D721Med (cell line): ENCODE results near the gene SPAG6.
"Not testable (repeated sequence)": the region's sequence is repeated elsewhere in the genome, so short reads cannot be mapped to it uniquely, and the experiment has no call there.

ENCODE experiments used
- DNase-seq: peaks from one replicate; pipeline ENCODE4 v3.0.0; 2011; ENCODE audit warnings: low spot score; ENCODE audit not compliant: insufficient read length
- FAIRE-seq: peaks from 2 replicates; lab custom pipeline; 2011; peaks lifted over from hg19 to GRCh38; lab: Jason Lieb, UNC
- CTCF ChIP-seq: IDR thresholded peaks from 2 replicates; pipeline ENCODE4 v1.5.1; 2012; ENCODE audit warnings: mild to moderate bottlenecking, control low read depth; ENCODE audit not compliant: insufficient read depth; ENCODE audit errors: missing control alignments

SPAG6 gene

GRCh38 chr10:22372917-22373316 is 27.6 kb downstream of the SPAG6 start:
- no peak for TF ChIP-seq CTCF
- FAIRE-seq (no peak), DNase-seq (no peak)

- TF ChIP-seq CTCF: no peak
- DNase-seq: no peak
- FAIRE-seq: no peak
Measured at GRCh38 chr10:22374489-22375126, 29.3 kb downstream of the SPAG6 start.

- DNase-seq (no peak), FAIRE-seq (no peak)
- TF ChIP-seq CTCF: no peak
Measured at GRCh38 chr10:22379059-22379458, 33.8 kb downstream of the SPAG6 start.

GRCh38 chr10:22381262-22381661 is 36.0 kb downstream of the SPAG6 start:
- DNase-seq (no peak), FAIRE-seq (no peak)
- no peak for TF ChIP-seq CTCF

- FAIRE-seq (no peak), DNase-seq (no peak)
Measured at GRCh38 chr10:22386503-22386902, 41.2 kb downstream of the SPAG6 start.

GRCh38 chr10:22389856-22390589 is 44.7 kb downstream of the SPAG6 start:
- no peak for TF ChIP-seq CTCF
- no peak for DNase-seq
- FAIRE-seq: no peak

More at GRCh38 chr10:22386503-22386902, 41.2 kb downstream of the SPAG6 start:
- no peak for TF ChIP-seq CTCF

GRCh38 chr10:22391600-22391999 is 46.3 kb downstream of the SPAG6 start:
- DNase-seq: no peak
- TF ChIP-seq CTCF: no peak
- FAIRE-seq: no peak

- FAIRE-seq, DNase-seq: not testable (repeated sequence)
Measured at GRCh38 chr10:22396195-22396594, 50.9 kb downstream of the SPAG6 start.

GRCh38 chr10:22406916-22407315 is 61.6 kb downstream of the SPAG6 start:
- FAIRE-seq: not testable (repeated sequence)

More at GRCh38 chr10:22406916-22407315, 61.6 kb downstream of the SPAG6 start:
- DNase-seq: not testable (repeated sequence)
